ENCODE measurements around the gene CD58. TPM values are rescaled to one million over a fixed set of nuclear protein-coding genes. Genes with fewer than 3 reads are reported as not detected.

Gene CD58
- total and polyA plus RNA-seq, 2 of the 4 experiments (the other 2 are of a cell fraction): 5.4 to 5.7 TPM

GRCh38 chr1:116465477-116465844, 105.4 kb downstream of the CD58 start:
- Histone ChIP-seq H3K9me1 (ENCODE audit: insufficient read depth, low read length) (no peaks in the 10 kb centered on the region), H4K5ac (ENCODE audit: low read depth, low read length) (no peak overlapping the region), H2BK20ac (ENCODE audit: low read depth, low read length) (no peak overlapping the region), H2AK9ac (replicated peaks; ENCODE audit: low read depth, low read length, poor library complexity) (no peak overlapping the region), H3K36me3 (ENCODE audit: control insufficient read depth, insufficient read depth, low read length) (no peaks in the 10 kb centered on the region), H3K14ac (replicated peaks; ENCODE audit: low read depth, low read length) (no peak overlapping the region), H3K4me3 (ENCODE audit: insufficient read depth, low read depth, low read length) (no peak overlapping the region), H2BK15ac (ENCODE audit: low read depth, low read length) (no peak overlapping the region), H3K79me1 (ENCODE audit: low read depth in 1 of 2, low read length in 2 of 2) (no peaks in the 10 kb centered on the region), H3K4ac (ENCODE audit: low read depth, low read length) (no peak overlapping the region), H4K91ac (ENCODE audit: insufficient read depth, low read depth, low read length) (no peak overlapping the region), H2AK5ac (ENCODE audit: low read depth, low read length) (no peak overlapping the region), H3K9me3 (ENCODE audit: control insufficient read depth, insufficient read depth, low read length) (no peaks in the 10 kb centered on the region), H3K4me2 (ENCODE audit: low read depth, low read length) (no peak overlapping the region), H3K9ac (ENCODE audit: low read depth, low read length) (no peak overlapping the region), H2BK5ac (ENCODE audit: low read depth, low read length, poor library complexity, severe bottlenecking) (no peak overlapping the region), H3K4me1 (ENCODE audit: control insufficient read depth, insufficient read depth, low read length) (no peaks in the 10 kb centered on the region), H3K18ac (ENCODE audit: low read depth, low read length) (no peak overlapping the region), H2AFZ (replicated peaks; ENCODE audit: low read length, poor library complexity) (no peak overlapping the region), H4K20me1 (ENCODE audit: insufficient read depth, low read length) (no peaks in the 10 kb centered on the region), H3K23ac (ENCODE audit: low read depth, low read length) (no peak overlapping the region), H4K8ac (ENCODE audit: low read depth in 2 of 2, low read length in 2 of 2) (no peak overlapping the region), H2BK120ac (ENCODE audit: low read depth, low read length) (no peak overlapping the region), H3K27ac (ENCODE audit: insufficient read depth, low read length) (no peak overlapping the region), H3K27me3 (ENCODE audit: control insufficient read depth, insufficient read depth, low read length) (peaks cover 16% of the 10 kb centered on the region), H3K56ac (ENCODE audit: extremely low read depth, insufficient read depth, low read length) (no peak overlapping the region)
- no TSS peak for BruUV-seq (replicated peaks)
- ATAC-seq (ENCODE audit: low read depth) (no peak), DNase-seq (no peak)
- CTCF ChIA-PET: no interaction called here
- 49% methylated on average over 4 of the region's 4 CpGs; no CpG with 5 or more reads in 1 of the 2 experiments for WGBS, 2 experiments (ENCODE audit: extremely low coverage in 2 of 2, insufficient read length in 1 of 2)
- in situ Hi-C loops (cut with MboI; ENCODE audit: low sequenced_read_pairs) (no loop called here), intact Hi-C loops (cut with micrococcal nuclease) (no loop called here), dilution Hi-C loops (cut with HindIII; ENCODE audit: low sequenced_read_pairs, unreplicated experiment) (no loop called here)
- POLR2A ChIA-PET (ENCODE audit: unreplicated experiment): no interaction called here
- TF ChIP-seq SMC3 (IDR thresholded peaks at IDR 0.05; ENCODE audit: low read depth, low read length) (no peak), MXI1 (IDR thresholded peaks at IDR 0.05; ENCODE audit: borderline replicate concordance, low read depth, low read length) (no peak)

Small RNAs within 50 kb of the gene (microRNA-seq; reads per million reads assigned to microRNA genes)
- 0 reads per million in 2 experiments for gene MIR548AC (ENCODE audit: insufficient read depth in 1 of 2, insufficient read length in 1 of 2, unreplicated experiment in 1 of 2)

Small RNAs within 50 kb of the gene (small RNA-seq; reads per million reads assigned to genes)
- gene MIR548AC: 0 reads per million in 5 experiments

Other genes starting within 250 kb of the CD58 start
- 107 and 116 TPM in 2 replicates for gene ATP1A1, start 197.8 kb downstream of the CD58 start, total RNA-seq (2012; rRNA removed)
- 124 and 125 TPM in 2 replicates for gene ATP1A1, start 197.8 kb downstream of the CD58 start, polyA plus RNA-seq (2012; rRNA removed)
- under 0.01 TPM in 2 replicates for gene IGSF3, start 96.7 kb upstream of the CD58 start, total RNA-seq (2012; rRNA removed)
- 0.02 and 0.03 TPM in 2 replicates for gene IGSF3, start 96.7 kb upstream of the CD58 start, polyA plus RNA-seq (2012; rRNA removed)
- gene CD2, start 183.4 kb upstream of the CD58 start, total RNA-seq (2012; rRNA removed): not detected in 2 replicates
- gene CD2, start 183.4 kb upstream of the CD58 start, polyA plus RNA-seq (2012; rRNA removed): not detected in 2 replicates